Endothelial cell of hepatic sinusoid (primary cell): Measurements from ENCODE around the gene ZNF619.

Experiments used
- in situ Hi-C: cut with HindIII; loops from 2 replicates; pipeline ENCODE4 v1.10.0; 2017; ENCODE audit warnings: low sequenced_read_pairs

ZNF619 gene

GRCh38 chr3:40524568-40525285 is 47.8 kb downstream of the ZNF619 start, which contains the start of gene ZNF621:
Gene ZNF621 (plus strand): TSS chr3:40524960. CDS start chr3:40525841, 881 bp downstream.
- in situ Hi-C loops = no loop called here

GRCh38 chr3:40528426-40528825 is 51.5 kb downstream of the ZNF619 start:
- in situ Hi-C loops = no loop called here

GRCh38 chr3:40532252-40532651 is 55.3 kb downstream of the ZNF619 start:
- in situ Hi-C loops = loop anchor here (5.0 kb wide), 1 partner anchor 50 kb away; no protein-coding TSS in a partner anchor

- in situ Hi-C loops = loop anchor here (5.0 kb wide), 1 partner anchor 52 kb away; no protein-coding TSS in a partner anchor
These were observed 57.4 kb downstream of the ZNF619 start for GRCh38 chr3:40534283-40534682.
